CD4-positive, alpha-beta memory T cell (primary cell): ENCODE data around the gene ZC2HC1C. TPM values are rescaled to one million over a fixed set of nuclear protein-coding genes. Genes with fewer than 3 reads are reported as not detected.
"Not testable (repeated sequence)": the region's sequence is repeated elsewhere in the genome, so short reads cannot be mapped to it uniquely, and the experiment has no call there.

Experiments
- CTCF ChIA-PET: fragments of 350-600 bp; sonication (Branson Sonifier 250); formaldehyde crosslinking; loops from one replicate; lab custom pipeline; 2021; ENCODE audit warnings: inconsistent platforms; ENCODE audit not compliant: partially characterized antibody; lab: Charles Lee
- POLR2A ChIA-PET: fragments of 350-600 bp; sonication (Branson Sonifier 250); formaldehyde crosslinking; loops from one replicate; lab custom pipeline; 2021; ENCODE audit not compliant: partially characterized antibody; lab: Charles Lee
- DNase-seq, 5 donors: peaks; one replicate each; pipeline versions ENCODE4 v3.0.0 to v3.0.0-alpha.2; 2020 to 2022; ENCODE audit warnings: mixed read lengths in 1 of 5
- H3K27ac ChIP-seq: one replicate; pipeline ENCODE4 v1.7.0; 2013; ENCODE audit warnings: low read depth, low read length
- H3K27me3 ChIP-seq: 2 replicates; pipeline ENCODE4 v1.7.0; 2013; ENCODE audit warnings: mild to moderate bottlenecking, low read length, moderate library complexity; ENCODE audit not compliant: insufficient read depth
- H3K36me3 ChIP-seq: 2 replicates; pipeline ENCODE4 v1.7.0; 2013; ENCODE audit warnings: mild to moderate bottlenecking, low read length, moderate library complexity; ENCODE audit not compliant: insufficient read depth
- H3K4me1 ChIP-seq: 2 replicates; pipeline ENCODE4 v1.7.0; 2013; ENCODE audit warnings: mild to moderate bottlenecking, low read length, moderate library complexity; ENCODE audit not compliant: insufficient read depth
- H3K4me3 ChIP-seq, 2 donors: one replicate each; pipeline ENCODE4 v1.7.0; 2013; ENCODE audit warnings: low read length in 2 of 2, mild to moderate bottlenecking in 1 of 2
- H3K9me3 ChIP-seq, 2 donors: one replicate each; pipeline ENCODE4 v1.7.0; 2013; ENCODE audit warnings: low read length in 2 of 2, control low read depth in 1 of 2; ENCODE audit not compliant: control insufficient read depth in 1 of 2
- H3K27ac Mint-ChIP-seq, 7 donors: one replicate each; pipeline ENCODE4 v1.8.0; 2020 to 2021; ENCODE audit warnings: mixed read lengths in 7 of 7, mild to moderate bottlenecking in 6 of 7, inconsistent platforms in 3 of 7, moderate library complexity in 3 of 7
- H3K27me3 Mint-ChIP-seq, 2 donors: one replicate each; pipeline ENCODE4 v1.8.0; 2020 to 2021; ENCODE audit warnings: mixed read lengths in 2 of 2
- H3K36me3 Mint-ChIP-seq, 2 donors: one replicate each; pipeline ENCODE4 v1.8.0; 2020 to 2021; ENCODE audit warnings: mixed read lengths in 2 of 2, inconsistent platforms in 1 of 2, mild to moderate bottlenecking in 1 of 2
- H3K4me1 Mint-ChIP-seq, 4 donors: one replicate each; pipeline ENCODE4 v1.8.0; 2020 to 2021; ENCODE audit warnings: mixed read lengths in 4 of 4, mild to moderate bottlenecking in 1 of 4
- H3K4me3 Mint-ChIP-seq, 8 donors: one replicate each; pipeline ENCODE4 v1.8.0; 2020 to 2021; ENCODE audit warnings: mixed read lengths in 8 of 8, mild to moderate bottlenecking in 7 of 8, moderate library complexity in 6 of 8, inconsistent platforms in 3 of 8
- H3K9me3 Mint-ChIP-seq, 8 donors: one replicate each; pipeline ENCODE4 v1.8.0; 2020 to 2021; ENCODE audit warnings: mixed read lengths in 8 of 8, mild to moderate bottlenecking in 5 of 8, inconsistent platforms in 3 of 8, moderate library complexity in 1 of 8
- intact Hi-C: fragments of 100-400 bp; cut with micrococcal nuclease; formaldehyde crosslinking; loops from one replicate; pipeline ENCODE4 v1.15.1; 2023
- polyA plus RNA-seq, 2 donors: library from polyadenylated mRNA; unstranded; fragments of 300-500 nt; fragmentation: Illumina TruSeq; gene quantifications; one replicate each; pipeline ENCODE4 v1.2.3, GENCODE V29; 2021
- total RNA-seq, 2 experiments: library from RNA; stranded (reverse); gene quantifications; one replicate each; pipeline ENCODE4 v1.2.3, GENCODE V29; 2021

ZC2HC1C gene
- total and polyA plus RNA-seq, 4 experiments from 2014 or later: 0.76 to 3.6 (median 1.2) TPM

DNA sequence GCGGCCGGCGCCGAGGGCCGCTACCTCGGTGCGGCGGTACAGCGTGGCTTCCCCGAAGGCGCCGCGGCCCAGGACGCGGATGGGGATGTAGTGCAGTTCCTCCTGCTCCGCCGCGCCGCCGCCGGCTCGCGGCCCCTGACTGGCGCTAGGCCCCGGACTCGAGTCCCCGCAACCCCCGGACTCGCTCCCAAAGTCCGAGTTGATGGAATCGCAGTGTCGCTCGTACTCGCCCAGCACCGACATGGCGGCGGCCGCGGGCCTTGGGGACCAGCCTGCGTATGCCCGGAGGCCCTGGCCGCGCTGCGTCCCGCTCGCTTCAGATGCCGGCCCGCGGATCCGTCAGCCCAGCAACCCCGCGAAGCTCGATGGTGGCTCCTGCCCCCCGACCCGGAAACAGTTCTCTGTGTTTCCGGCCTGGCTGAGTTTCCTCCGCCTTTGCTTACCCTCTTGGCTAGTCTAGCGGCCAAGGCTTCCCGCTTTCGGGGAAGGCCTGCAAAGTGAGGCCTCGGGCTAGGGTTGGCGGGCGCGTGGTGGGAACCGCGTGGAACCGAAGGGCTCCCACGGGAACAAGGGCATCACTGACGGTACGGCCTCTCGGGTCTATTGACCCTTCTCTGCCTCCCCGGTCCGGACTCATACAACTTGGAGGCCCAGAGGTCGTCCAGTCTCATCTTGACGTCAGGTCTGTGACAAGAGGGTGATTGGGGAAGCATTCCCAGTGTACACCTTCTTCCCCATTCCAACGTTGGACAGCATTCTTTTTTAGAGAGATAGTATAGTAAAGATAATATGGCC, 57.4 kb downstream of the ZC2HC1C start, which contains the start of gene NEK9:
NEK9 (minus strand) TSS at position 370 of the 795 bp plus-strand sequence; CDS start at position 243, 127 bp downstream.
- Mint-ChIP-seq H3K36me3 (peaks cover 0 to 26% of the 10 kb centered on the region in 2 donors), H3K4me1 (peaks cover 29 to 52% (median 34%) of the 10 kb centered on the region in 4 donors), H3K27me3 (no peaks in the 10 kb centered on the region), H3K27ac (peak within 1 kb of the TSS; percentile 95 to 99 (median 99)), H3K9me3 (no peaks in the 10 kb centered on the region), H3K4me3 (peak within 1 kb of the TSS; percentile 88 to 98 (median 97))
- peak within 1 kb of the TSS; percentile 80 to 99 for H3K4me3 ChIP-seq
- H3K36me3 ChIP-seq: no peaks in the 10 kb centered on the region
- POLR2A ChIA-PET: interaction anchor here (0.6 to 2.7 kb wide), 26 partner anchors 9 to 533 kb away, joined by 3 to 18 read pairs (median 5); partner anchors contain the start of genes ACYP1, EIF2B2, ERG28 and TMED10
- DNase-seq: peak; percentile 86 to 92 (median 90)
- no peaks in the 10 kb centered on the region for H3K27me3 ChIP-seq
- no peaks in the 10 kb centered on the region for H3K9me3 ChIP-seq
- H3K4me1 ChIP-seq: peaks cover 42% of the 10 kb centered on the region
- CTCF ChIA-PET: interaction anchor here (0.7 to 10.5 kb wide), 6 partner anchors 10 to 398 kb away, joined by 3 to 273 read pairs (median 4); no protein-coding TSS in a partner anchor
- intact Hi-C loops: loop anchor here (1.0 to 5.0 kb wide), 7 partner anchors 49 to 535 kb away; partner anchors contain the start of genes EIF2B2, ERG28, TMED10 and TTLL5
- H3K27ac ChIP-seq: peak within 1 kb of the TSS; percentile 94

DNA sequence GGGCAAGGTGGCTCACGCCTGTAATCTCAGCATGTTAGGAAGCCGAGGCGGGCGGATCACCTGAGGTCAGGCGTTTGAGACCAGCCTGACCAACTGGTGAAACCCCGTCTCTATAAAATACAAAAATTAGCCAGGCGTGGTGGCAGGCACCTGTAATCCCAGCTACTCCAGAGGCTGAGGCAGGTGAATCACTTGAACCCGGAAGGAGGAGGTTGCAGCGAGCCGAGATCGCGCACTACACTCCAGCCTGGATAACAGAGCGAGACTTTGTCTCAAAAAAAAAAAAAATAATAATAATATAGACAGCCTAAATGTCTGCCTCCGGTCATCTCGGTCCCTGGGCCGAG, 58.0 kb downstream of the ZC2HC1C start:
- peaks cover 29 to 51% (median 37%) of the 10 kb centered on the region in 4 donors for H3K4me1 Mint-ChIP-seq
- H3K9me3 Mint-ChIP-seq, H3K27me3 Mint-ChIP-seq, H3K36me3 ChIP-seq, DNase-seq, H3K9me3 ChIP-seq, H3K27me3 ChIP-seq: not testable (repeated sequence)
- Histone ChIP-seq H3K4me3 (peak overlapping the region; percentile 80 to 99), H3K27ac (peak overlapping the region; percentile 94), H3K4me1 (peaks cover 42% of the 10 kb centered on the region)
- peaks cover 3 to 26% of the 10 kb centered on the region in 2 donors for H3K36me3 Mint-ChIP-seq
- ChIA-PET POLR2A (interaction anchor here (0.6 to 2.7 kb wide), 20 partner anchors 9 to 533 kb away, joined by 3 to 18 read pairs (median 5); partner anchors contain the start of genes ACYP1, ERG28, TMED10 and TTLL5), CTCF (interaction anchor here (0.8 to 10.5 kb wide), 4 partner anchors 9 to 173 kb away, joined by 3 to 273 read pairs (median 15); no protein-coding TSS in a partner anchor)
- peak overlapping the region; percentile 88 to 98 (median 97) for H3K4me3 Mint-ChIP-seq
- intact Hi-C loops: loop anchor here (1.0 to 5.0 kb wide), 7 partner anchors 49 to 535 kb away; partner anchors contain the start of genes EIF2B2, ERG28, TMED10 and TTLL5
- peak overlapping the region; percentile 95 to 99 (median 99) for H3K27ac Mint-ChIP-seq

DNA sequence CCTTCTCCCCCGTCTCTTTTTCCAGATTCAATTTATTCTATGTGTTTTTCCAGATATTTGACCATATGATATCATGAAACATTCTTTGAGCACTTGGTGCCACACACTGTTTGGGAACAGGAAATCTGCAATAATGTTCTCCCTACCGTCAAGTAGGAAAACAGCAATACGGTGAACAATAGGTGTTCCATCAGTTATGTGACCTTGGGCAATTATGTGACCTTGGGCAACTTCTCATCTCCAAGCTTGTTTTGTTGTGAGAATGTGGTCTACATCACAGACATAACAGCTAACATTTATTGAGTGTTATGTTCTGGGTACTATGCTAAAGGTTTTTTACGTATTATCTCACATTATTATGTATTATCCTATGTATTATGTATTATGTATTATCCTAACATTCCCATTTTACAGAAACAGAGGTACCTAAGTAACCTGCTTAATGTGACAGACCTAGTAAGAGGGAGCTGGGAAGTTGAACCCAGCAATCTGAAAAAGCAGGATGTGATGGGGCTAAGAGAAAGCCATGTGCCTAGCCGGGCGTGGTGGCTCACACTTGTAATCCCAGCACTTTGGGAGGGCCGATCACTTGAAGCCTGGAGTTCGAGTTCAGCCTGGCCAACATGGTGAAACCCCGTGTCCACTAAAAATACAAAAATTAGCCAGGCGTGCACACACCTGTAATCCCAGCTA, 58.6 kb downstream of the ZC2HC1C start:
- Mint-ChIP-seq H3K27me3 (no peaks in the 10 kb centered on the region), H3K36me3 (peaks cover 7 to 30% of the 10 kb centered on the region in 2 donors), H3K4me3 (peak overlapping the region; percentile 74 to 97 (median 94)), H3K4me1 (peaks cover 32 to 54% (median 40%) of the 10 kb centered on the region in 4 donors), H3K27ac (peak overlapping the region; percentile 82 to 99 (median 95)), H3K9me3 (no peaks in the 10 kb centered on the region)
- no peak overlapping the region for H3K4me3 ChIP-seq
- ChIA-PET POLR2A (interaction anchor here (0.9 to 2.0 kb wide), 3 partner anchors 48 to 365 kb away, joined by 3 to 5 read pairs (median 4); partner anchors contain the start of genes TMED10 and YLPM1), CTCF (interaction anchor here (1.4 to 10.5 kb wide), 4 partner anchors 14 to 449 kb away, joined by 3 to 273 read pairs (median 18); no protein-coding TSS in a partner anchor)
- no peak for DNase-seq
- intact Hi-C loops: loop anchor here (1.0 to 5.0 kb wide), 7 partner anchors 48 to 534 kb away; partner anchors contain the start of genes EIF2B2, ERG28, TMED10 and TTLL5
- H3K27me3 ChIP-seq: no peaks in the 10 kb centered on the region
- H3K9me3 ChIP-seq: no peaks in the 10 kb centered on the region
- H3K27ac ChIP-seq: no peak overlapping the region
- peaks cover 2% of the 10 kb centered on the region for H3K36me3 ChIP-seq
- peaks cover 42% of the 10 kb centered on the region for H3K4me1 ChIP-seq

DNA sequence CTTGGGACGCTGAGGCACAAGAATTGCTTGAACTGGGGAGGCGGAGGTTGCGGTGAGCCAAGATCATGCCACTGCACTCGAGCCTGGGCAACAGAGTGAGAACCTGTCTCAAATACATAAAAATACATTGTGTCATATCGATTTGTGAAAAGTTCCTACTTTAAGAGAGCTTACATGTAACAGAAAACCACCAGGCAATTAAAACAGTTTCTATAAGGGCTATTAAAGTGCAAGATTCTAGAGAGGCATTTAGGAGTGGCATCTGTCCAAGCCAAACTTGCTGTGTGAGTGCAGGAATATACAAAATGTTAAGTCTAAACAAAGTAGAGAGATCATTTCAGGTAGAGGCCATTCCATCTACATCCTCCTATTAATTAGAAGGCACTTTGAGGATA, 59.2 kb downstream of the ZC2HC1C start:
- Histone ChIP-seq H3K36me3 (peaks cover 7% of the 10 kb centered on the region), H3K4me1 (peaks cover 39% of the 10 kb centered on the region), H3K27me3 (no peaks in the 10 kb centered on the region), H3K27ac (no peak overlapping the region), H3K4me3 (no peak overlapping the region), H3K9me3 (no peaks in the 10 kb centered on the region)
- peak overlapping the region in 4 of 7 donors; percentile 42 to 95 (median 67) for H3K27ac Mint-ChIP-seq
- H3K4me1 Mint-ChIP-seq: peaks cover 32 to 54% (median 40%) of the 10 kb centered on the region in 4 donors
- no peak for DNase-seq
- intact Hi-C loops: loop anchor here (5.0 kb wide), 4 partner anchors 119 to 534 kb away; partner anchors contain the start of genes EIF2B2, ERG28 and TTLL5
- H3K9me3 Mint-ChIP-seq: no peaks in the 10 kb centered on the region
- POLR2A ChIA-PET: interaction anchor here (0.9 to 1.2 kb wide), 2 partner anchors 48 to 206 kb away, joined by 3 to 4 read pairs; partner anchors contain the start of gene TMED10
- CTCF ChIA-PET: interaction anchor here (1.4 to 10.5 kb wide), 4 partner anchors 14 to 449 kb away, joined by 3 to 273 read pairs (median 18); no protein-coding TSS in a partner anchor
- H3K36me3 Mint-ChIP-seq: peaks cover 13 to 34% of the 10 kb centered on the region in 2 donors
- peak overlapping the region in 6 of 8 donors; percentile 21 to 61 (median 32) for H3K4me3 Mint-ChIP-seq
- H3K27me3 Mint-ChIP-seq: no peaks in the 10 kb centered on the region

Other genes starting within 250 kb of the ZC2HC1C start
- not detected for gene PROX2, start 193.5 kb upstream of the ZC2HC1C start, total RNA-seq
- gene PROX2, start 193.5 kb upstream of the ZC2HC1C start, polyA plus RNA-seq: under 1 TPM in 1 of 2 donors, not detected in 1; 0.05 TPM
- gene DLST, start 187.7 kb upstream of the ZC2HC1C start, total RNA-seq: 100 to 1,000 TPM; 101 to 104 TPM
- 10 to 100 TPM in 1 of 2 donors, 1 to 10 TPM in 1; 4.8 to 10.8 TPM for gene DLST, start 187.7 kb upstream of the ZC2HC1C start, polyA plus RNA-seq
- 1 to 10 TPM; 2.5 to 2.9 TPM for gene RPS6KL1, start 146.4 kb upstream of the ZC2HC1C start, total RNA-seq
- gene RPS6KL1, start 146.4 kb upstream of the ZC2HC1C start, polyA plus RNA-seq: under 1 TPM; 0.45 to 0.87 TPM
- gene PGF, start 114.0 kb upstream of the ZC2HC1C start, total RNA-seq: not detected
- gene PGF, start 114.0 kb upstream of the ZC2HC1C start, polyA plus RNA-seq: under 1 TPM; 0.11 to 0.13 TPM
- 10 to 100 TPM; 31.3 to 31.7 TPM for gene EIF2B2, start 66.7 kb upstream of the ZC2HC1C start, total RNA-seq
- 10 to 100 TPM; 32.6 to 38.8 TPM for gene EIF2B2, start 66.7 kb upstream of the ZC2HC1C start, polyA plus RNA-seq
- gene MLH3, start 18.2 kb upstream of the ZC2HC1C start, total RNA-seq: 10 to 100 TPM; 24.9 to 26.8 TPM
- 10 to 100 TPM in 1 of 2 donors, 1 to 10 TPM in 1; 3.9 to 12.6 TPM for gene MLH3, start 18.2 kb upstream of the ZC2HC1C start, polyA plus RNA-seq
- 10 to 100 TPM; 38.5 to 46.6 TPM for gene ACYP1, start 5.6 kb upstream of the ZC2HC1C start, total RNA-seq
- 10 to 100 TPM; 16.0 to 20.7 TPM for gene ACYP1, start 5.6 kb upstream of the ZC2HC1C start, polyA plus RNA-seq
- gene NEK9, start 57.4 kb downstream of the ZC2HC1C start, total RNA-seq: 100 to 1,000 TPM; 129 to 133 TPM
- gene NEK9, start 57.4 kb downstream of the ZC2HC1C start, polyA plus RNA-seq: 10 to 100 TPM in 1 of 2 donors, 1 to 10 TPM in 1; 9.8 to 20.2 TPM
- 100 to 1,000 TPM; 202 to 217 TPM for gene TMED10, start 107.0 kb downstream of the ZC2HC1C start, total RNA-seq
- 100 to 1,000 TPM; 338 to 425 TPM for gene TMED10, start 107.0 kb downstream of the ZC2HC1C start, polyA plus RNA-seq
- gene FOS, start 209.2 kb downstream of the ZC2HC1C start, total RNA-seq: 1 to 10 TPM; 4.1 to 4.3 TPM
- gene FOS, start 209.2 kb downstream of the ZC2HC1C start, polyA plus RNA-seq: 100 to 1,000 TPM; 162 to 519 TPM